Midbrain (tissue), 1 donor: ENCODE results near the gene CHD9.

Source experiments
- DNase-seq: peaks from one replicate; lab custom pipeline; 2025; lab: John Stamatoyannopoulos, UW

The CHD9 gene

GRCh38 chr16:53372992-53373871 lies 318.4 kb downstream of the CHD9 start:
- DNase-seq: no peak

- no peak for DNase-seq
These were observed 320.0 kb downstream of the CHD9 start for GRCh38 chr16:53374800-53375199.

GRCh38 chr16:53378138-53378537 lies 323.3 kb downstream of the CHD9 start:
- no peak for DNase-seq
